Endothelial cell of umbilical vein (primary cell): ENCODE measurements around the gene SLAMF1. TPM values are rescaled to one million over a fixed set of nuclear protein-coding genes. Genes with fewer than 3 reads are reported as not detected.

ENCODE experiments used
- BruUV-seq: library from RNA; stranded (reverse); fragments of 400-500 nt; replicated peaks from 2 replicates; lab custom pipeline; 2021; lab: Mats Ljungman, UMichigan
- CTCF ChIA-PET: fragments of 300-600, 350-600 bp; sonication (Branson Sonifier 250); formaldehyde crosslinking; loops from one replicate; lab custom pipeline; 2021; ENCODE audit warnings: antibody characterized with exemption, inconsistent platforms; lab: Charles Lee
- POLR2A ChIA-PET: fragments of 300-600, 350-600 bp; sonication (Branson Sonifier 250); formaldehyde crosslinking; loops from one replicate; lab custom pipeline; 2021; ENCODE audit warnings: antibody characterized with exemption, inconsistent platforms; lab: Charles Lee
- DNase-seq: peaks from one replicate; pipeline ENCODE4 v3.0.0-alpha.2; 2011; ENCODE audit warnings: low read depth, low spot score
- FAIRE-seq: peaks from 2 replicates; lab custom pipeline; 2011; peaks lifted over from hg19 to GRCh38; lab: Jason Lieb, UNC
- H2AFZ ChIP-seq: 2 replicates; pipeline ENCODE4 v1.6.0; 2012; ENCODE audit warnings: low read depth, low read length, control low read depth, inconsistent platforms
- H3K27ac ChIP-seq: 2 replicates; pipeline ENCODE4 v1.5.1; 2011; ENCODE audit warnings: low read depth, mild to moderate bottlenecking, control low read depth, low read length, moderate library complexity; ENCODE audit not compliant: insufficient read depth
- H3K27me3 ChIP-seq, 2 experiments: 2 replicates each; pipeline versions ENCODE4 v1.6.0 to v1.6.1; 2011; ENCODE audit warnings: low read length in 2 of 2, mixed read lengths in 1 of 2; ENCODE audit not compliant: control insufficient read depth in 2 of 2, insufficient read depth in 2 of 2
- H3K36me3 ChIP-seq, 2 experiments: 2 replicates in 1 of 2; 3 replicates in 1 of 2; pipeline ENCODE4 v1.5.1; 2011; ENCODE audit warnings: low read length in 2 of 2, mild to moderate bottlenecking in 1 of 2, moderate library complexity in 1 of 2; ENCODE audit not compliant: control insufficient read depth in 2 of 2, insufficient read depth in 2 of 2; ENCODE audit errors: extremely low read depth in 1 of 2
- H3K4me1 ChIP-seq: 3 replicates; pipeline ENCODE4 v1.5.1; 2011; ENCODE audit warnings: mild to moderate bottlenecking, low read length; ENCODE audit not compliant: control insufficient read depth, insufficient read depth; ENCODE audit errors: extremely low read depth
- H3K4me2 ChIP-seq: 2 replicates; pipeline ENCODE4 v1.6.1; 2011; ENCODE audit warnings: low read length, control low read depth, mixed read lengths; ENCODE audit not compliant: insufficient read depth
- H3K4me3 ChIP-seq, 3 experiments: fragments of 200-600 bp in 1 of 3; sonication (generic), shearing (Covaris generic) in 1 of 3; replicated peaks in 1 of 3; 2 replicates each; pipeline ENCODE4 v1.5.1; 2011 to 2016; ENCODE audit warnings: control low read depth in 3 of 3, low read length in 3 of 3, mild to moderate bottlenecking in 2 of 3, inconsistent platforms in 1 of 3, low read depth in 1 of 3, moderate library complexity in 1 of 3; ENCODE audit not compliant: insufficient read depth in 1 of 3
- H3K79me2 ChIP-seq: 2 replicates; pipeline ENCODE4 v1.6.0; 2012; ENCODE audit warnings: low read length, inconsistent platforms; ENCODE audit not compliant: control insufficient read depth, insufficient read depth
- H3K9ac ChIP-seq: replicated peaks from 2 replicates; pipeline ENCODE3; 2011; ENCODE audit warnings: low read length, control low read depth; ENCODE audit not compliant: insufficient read depth; ENCODE audit errors: extremely low read depth
- H3K9me1 ChIP-seq: replicated peaks from 3 replicates; pipeline ENCODE4 v1.6.0; 2011; ENCODE audit warnings: mild to moderate bottlenecking, low read length; ENCODE audit not compliant: control insufficient read depth, insufficient read depth; ENCODE audit errors: extremely low read depth
- H3K9me3 ChIP-seq: replicated peaks from 2 replicates; pipeline ENCODE4 v1.5.1; 2012; ENCODE audit warnings: low read length, inconsistent platforms; ENCODE audit not compliant: control insufficient read depth, insufficient read depth
- H4K20me1 ChIP-seq: replicated peaks from 2 replicates; pipeline ENCODE3; 2011; ENCODE audit warnings: mild to moderate bottlenecking, low read length; ENCODE audit not compliant: control insufficient read depth, insufficient read depth; ENCODE audit errors: extremely low read depth
- CTCF ChIP-seq, 2 donors: IDR thresholded peaks; 1 replicate in 1 of 2; 2 replicates in 1 of 2; pipeline ENCODE4 v1.5.1; 2011; ENCODE audit warnings: low read length in 2 of 2, mild to moderate bottlenecking in 2 of 2, moderate library complexity in 2 of 2, control low read depth in 1 of 2, inconsistent platforms in 1 of 2, low read depth in 1 of 2; ENCODE audit not compliant: insufficient read depth in 1 of 2; ENCODE audit errors: extremely low read depth in 1 of 2
- EZH2 ChIP-seq: IDR thresholded peaks from 2 replicates; pipeline ENCODE4 v1.6.1; 2012; ENCODE audit warnings: borderline replicate concordance, low read depth, mild to moderate bottlenecking, moderate library complexity, low read length, inconsistent platforms; ENCODE audit not compliant: severe bottlenecking
- FOS ChIP-seq: IDR thresholded peaks from 2 replicates; pipeline ENCODE4 v1.6.1; 2011; ENCODE audit warnings: mild to moderate bottlenecking, low read length, moderate library complexity, borderline replicate concordance; ENCODE audit not compliant: insufficient read depth
- GATA2 ChIP-seq: IDR thresholded peaks from 2 replicates; pipeline ENCODE4 v1.7.0; 2011; ENCODE audit warnings: low read depth, mild to moderate bottlenecking, moderate library complexity, mixed read lengths, low read length; ENCODE audit not compliant: insufficient read length, insufficient read depth
- JUN ChIP-seq: IDR thresholded peaks from 2 replicates; pipeline ENCODE4 v1.6.1; 2011; ENCODE audit warnings: borderline replicate concordance, low read depth; ENCODE audit not compliant: insufficient read length, insufficient read depth
- MAX ChIP-seq: IDR thresholded peaks from 2 replicates; pipeline ENCODE4 v1.6.1; 2011; ENCODE audit not compliant: insufficient read depth, insufficient read length
- MYC ChIP-seq: IDR thresholded peaks from one replicate; pipeline ENCODE4 v1.6.1; 2011; ENCODE audit warnings: mild to moderate bottlenecking, low read depth, low read length
- POLR2A ChIP-seq: IDR thresholded peaks from 2 replicates; pipeline ENCODE4 v1.6.1; 2012; ENCODE audit warnings: low read depth, mild to moderate bottlenecking, control low read depth, low read length
- POLR2AphosphoS5 ChIP-seq: IDR thresholded peaks from 2 replicates; pipeline ENCODE4 v1.6.1; 2012; ENCODE audit warnings: low read depth, mild to moderate bottlenecking, control low read depth, low read length, moderate library complexity; ENCODE audit not compliant: insufficient read depth
- dilution Hi-C: fragments of 300-500 bp; cut with MboI; formaldehyde crosslinking; loops from one replicate; pipeline ENCODE4 v1.15.0; 2019; ENCODE audit warnings: low sequenced_read_pairs; ENCODE audit not compliant: extremely low pct_ligation_motif_present
- intact Hi-C: fragments of 100-400 bp; cut with micrococcal nuclease; formaldehyde crosslinking; loops from one replicate; pipeline ENCODE4 v1.10.0; 2022
- polyA plus RNA-seq, 4 experiments: library from polyadenylated mRNA; depleted of rRNA in 3 of 4; stranded (reverse) in 3 of 4; unstranded in 1 of 4; fragments of >200 nt; gene quantifications; 2 replicates each; pipeline versions ENCODE4 v1.2.1 to v1.2.3, GENCODE V29; 2011 to 2012; ENCODE audit warnings: missing spikeins in 1 of 4
- total RNA-seq: library from RNA; stranded (reverse); gene quantifications from 2 replicates; pipeline ENCODE4 v1.2.3, GENCODE V29; 2021

Gene SLAMF1
- total and polyA plus RNA-seq, 2 donors (not counting 3 experiments of a cell fraction or from before 2014, with no cell fraction given) = not detected

- ChIA-PET POLR2A (no interaction called here), CTCF (interaction anchor here (1.0 to 3.0 kb wide), 3 partner anchors 16 to 180 kb away, joined by 3 to 18 read pairs (median 3); no protein-coding TSS in a partner anchor)
- H3K4me1 ChIP-seq = no peaks in the 10 kb centered on the region
- H3K9me3 ChIP-seq = no peaks in the 10 kb centered on the region
- H3K9ac ChIP-seq = no peak overlapping the region
- no peaks in the 10 kb centered on the region for H4K20me1 ChIP-seq
- H3K9me1 ChIP-seq = no peaks in the 10 kb centered on the region
- H3K4me2 ChIP-seq = no peak overlapping the region
- peaks cover 18 to 20% of the 10 kb centered on the region in 2 experiments for H3K27me3 ChIP-seq
- dilution Hi-C loops (no loop called here), intact Hi-C loops (loop anchor here (10.0 kb wide), 1 partner anchor 504 kb away; no protein-coding TSS in a partner anchor)
- H3K36me3 ChIP-seq = no peaks in the 10 kb centered on the region
- DNase-seq = no peak
- no peak overlapping the region for H2AFZ ChIP-seq
- TF ChIP-seq MAX = no peak
- TF ChIP-seq CTCF (IDR thresholded peaks at IDR 0.05; ENCODE audit: extremely low read depth in 1 of 2, insufficient read depth in 1 of 2, low read depth in 1 of 2, low read length in 2 of 2) = no peak
- no peak for TF ChIP-seq FOS
- no peak for TF ChIP-seq JUN
- no peak for TF ChIP-seq POLR2AphosphoS5
- no peak for TF ChIP-seq MYC
- no peak for TF ChIP-seq EZH2
- no peak for TF ChIP-seq GATA2
- TF ChIP-seq POLR2A = no peak
- BruUV-seq = no TSS peak
- no peak overlapping the region for H3K27ac ChIP-seq
- H3K79me2 ChIP-seq = no peaks in the 10 kb centered on the region
- FAIRE-seq = no peak
- no peak overlapping the region for H3K4me3 ChIP-seq
Observed at GRCh38 chr1:160608941-160609340, 37.9 kb downstream of the SLAMF1 start.
